OCI-LY7 (cell line): Measurements from ENCODE around the gene KCNH1. TPM values are rescaled to one million over a fixed set of nuclear protein-coding genes. Genes with fewer than 3 reads are reported as not detected.

Source experiments
- BruUV-seq: library from RNA; stranded (reverse); fragments of 400-500 nt; replicated peaks from 2 replicates; lab custom pipeline; 2021; lab: Mats Ljungman, UMichigan
- CTCF ChIA-PET: fragments of 300-600 bp; sonication (Branson Sonifier 250); formaldehyde crosslinking; loops from one replicate; lab custom pipeline; 2022; ENCODE audit warnings: antibody characterized with exemption; ENCODE audit not compliant: unreplicated experiment; lab: Charles Lee
- POLR2A ChIA-PET: fragments of 300-600 bp; sonication (Branson Sonifier 250); formaldehyde crosslinking; loops from one replicate; lab custom pipeline; 2022; ENCODE audit warnings: antibody characterized with exemption; lab: Charles Lee
- DNase-seq: peaks from one replicate; pipeline ENCODE4 v3.0.0-alpha.2; 2015; ENCODE audit warnings: low spot score
- H2AFZ ChIP-seq: fragments of 200-600 bp; sonication (generic), shearing (Covaris generic); 2 replicates; pipeline ENCODE4 v1.6.1; 2014; ENCODE audit warnings: mild to moderate bottlenecking, antibody characterized with exemption, low read length, moderate library complexity
- H3K27ac ChIP-seq: fragments of 200-600 bp; sonication (generic); 2 replicates; pipeline ENCODE4 v1.5.1; 2014; ENCODE audit warnings: mixed run types, low read depth, mild to moderate bottlenecking, moderate library complexity, low read length, inconsistent platforms; ENCODE audit not compliant: poor library complexity, severe bottlenecking
- H3K36me3 ChIP-seq: fragments of 200-600 bp; sonication (generic); 2 replicates; pipeline ENCODE4 v1.6.1; 2014; ENCODE audit warnings: mild to moderate bottlenecking, antibody characterized with exemption, low read length, moderate library complexity, mixed read lengths; ENCODE audit not compliant: insufficient read depth
- H3K4me1 ChIP-seq: fragments of 200-600 bp; sonication (generic); 2 replicates; pipeline ENCODE4 v1.5.1; 2014; ENCODE audit warnings: mild to moderate bottlenecking, low read length; ENCODE audit not compliant: insufficient read depth, poor library complexity, severe bottlenecking
- H3K4me2 ChIP-seq: fragments of 200-600 bp; sonication (generic); 2 replicates; pipeline ENCODE4 v1.6.1; 2014; ENCODE audit warnings: mild to moderate bottlenecking, low read length
- H3K4me3 ChIP-seq: fragments of 200-600 bp; sonication (generic); 2 replicates; pipeline ENCODE4 v1.5.1; 2014; ENCODE audit warnings: mild to moderate bottlenecking, low read depth, low read length; ENCODE audit not compliant: poor library complexity, severe bottlenecking
- H3K79me2 ChIP-seq: fragments of 200-600 bp; sonication (generic); 2 replicates; pipeline ENCODE4 v1.6.1; 2016; ENCODE audit warnings: low read depth, mild to moderate bottlenecking, low read length, moderate library complexity, mixed read lengths; ENCODE audit not compliant: insufficient read depth
- H3K9me2 ChIP-seq: fragments of 200-600 bp; sonication (generic); 2 replicates; pipeline ENCODE4 v1.6.1; 2016; ENCODE audit warnings: mild to moderate bottlenecking, low read length, mixed read lengths; ENCODE audit not compliant: insufficient read depth
- H3K9me3 ChIP-seq: fragments of 200-600 bp; sonication (generic); 2 replicates; pipeline ENCODE4 v1.6.1; 2014; ENCODE audit warnings: mild to moderate bottlenecking, mixed run types, low read length, mixed read lengths
- H4K20me1 ChIP-seq: fragments of 200-600 bp; sonication (generic); 2 replicates; pipeline ENCODE4 v1.6.1; 2014; ENCODE audit warnings: mild to moderate bottlenecking, antibody characterized with exemption, low read length, moderate library complexity, mixed read lengths; ENCODE audit not compliant: insufficient read depth
- CTCF ChIP-seq: fragments of 200-600 bp; sonication (generic); conservative IDR thresholded peaks from 2 replicates; pipeline ENCODE4 v1.5.1; 2014; ENCODE audit warnings: mild to moderate bottlenecking, antibody characterized with exemption, low read length, moderate library complexity, mixed read lengths
- EZH2phosphoT487 ChIP-seq: fragments of 200-600 bp; sonication (generic); IDR thresholded peaks from 2 replicates; pipeline ENCODE4 v1.6.1; 2018; ENCODE audit warnings: low read depth, borderline replicate concordance, mild to moderate bottlenecking, mixed run types, antibody characterized with exemption, low read length, moderate library complexity, mixed read lengths
- intact Hi-C: fragments of 100-400 bp; cut with micrococcal nuclease; formaldehyde crosslinking; loops from one replicate; pipeline ENCODE4 v1.10.0; 2022; ENCODE audit not compliant: unreplicated experiment
- total RNA-seq, 2 experiments: library from RNA; depleted of rRNA in 1 of 2; stranded (reverse); fragments of >200 nt in 1 of 2; shearing (Covaris generic) in 1 of 2; gene quantifications; 2 replicates each; pipeline ENCODE4 v1.2.3, GENCODE V29; 2014 to 2022

Gene KCNH1
- total RNA-seq, 2 experiments from 2014 or later: not detected

- no peak for DNase-seq
- ChIA-PET CTCF (no interaction called here), POLR2A (no interaction called here)
- Histone ChIP-seq H2AFZ (no peak overlapping the region), H3K4me1 (no peaks in the 10 kb centered on the region), H4K20me1 (no peaks in the 10 kb centered on the region), H3K9me2 (no peaks in the 10 kb centered on the region), H3K4me2 (no peak overlapping the region), H3K9me3 (no peaks in the 10 kb centered on the region), H3K79me2 (no peaks in the 10 kb centered on the region), H3K27ac (no peak overlapping the region), H3K36me3 (no peaks in the 10 kb centered on the region), H3K4me3 (no peak overlapping the region)
- TF ChIP-seq EZH2phosphoT487 (no peak), CTCF (no peak)
- no TSS peak for BruUV-seq
- intact Hi-C loops: no loop called here
These were observed 115.3 kb downstream of the KCNH1 start for GRCh38 chr1:211018690-211019089.

- no peaks in the 10 kb centered on the region for H3K36me3 ChIP-seq
- no peak overlapping the region for H2AFZ ChIP-seq
- no TSS peak for BruUV-seq
- intact Hi-C loops: no loop called here
- no peak overlapping the region for H3K4me2 ChIP-seq
- no peaks in the 10 kb centered on the region for H3K9me2 ChIP-seq
- no peaks in the 10 kb centered on the region for H3K9me3 ChIP-seq
- DNase-seq: no peak
- POLR2A ChIA-PET: no interaction called here
- no peaks in the 10 kb centered on the region for H3K4me1 ChIP-seq
- no peaks in the 10 kb centered on the region for H3K79me2 ChIP-seq
- CTCF ChIA-PET: no interaction called here
- no peak overlapping the region for H3K27ac ChIP-seq
- no peaks in the 10 kb centered on the region for H4K20me1 ChIP-seq
- TF ChIP-seq CTCF: no peak
- no peak for TF ChIP-seq EZH2phosphoT487
- no peak overlapping the region for H3K4me3 ChIP-seq
These were observed 116.8 kb downstream of the KCNH1 start for GRCh38 chr1:211017075-211017718.

GRCh38 chr1:211014275-211014674 is 119.7 kb downstream of the KCNH1 start:
- TF ChIP-seq EZH2phosphoT487 (no peak), CTCF (no peak)
- H3K4me1 ChIP-seq: no peaks in the 10 kb centered on the region
- no peaks in the 10 kb centered on the region for H4K20me1 ChIP-seq
- BruUV-seq: no TSS peak
- ChIA-PET POLR2A (interaction anchor here (0.7 kb wide), 2 partner anchors 108 to 715 kb away, joined by 3 to 4 read pairs; no protein-coding TSS in a partner anchor), CTCF (no interaction called here)
- intact Hi-C loops: no loop called here
- DNase-seq: no peak
- no peaks in the 10 kb centered on the region for H3K9me2 ChIP-seq
- H3K4me3 ChIP-seq: no peak overlapping the region
- no peaks in the 10 kb centered on the region for H3K36me3 ChIP-seq
- no peak overlapping the region for H3K4me2 ChIP-seq
- no peak overlapping the region for H3K27ac ChIP-seq
- H3K79me2 ChIP-seq: no peaks in the 10 kb centered on the region
- no peak overlapping the region for H2AFZ ChIP-seq
- H3K9me3 ChIP-seq: no peaks in the 10 kb centered on the region
